Activated T-helper 1 cell treated with anti-CD3 and anti-CD28 coated beads, Interleukin-12 subunit alpha, Interleukin-12 subunit beta, Interleukin-2, Interleukin-4 antibody, amounts not matched to agents 30 ng/mL and 10 ng/mL and 1 ng/mL, durations not matched to agents 14 hours and 24 hours and 36 hours (primary cell): ENCODE data around the gene LSM3. TPM values are rescaled to one million over a fixed set of nuclear protein-coding genes. Genes with fewer than 3 reads are reported as not detected.

Source experiments
- DNase-seq: peaks from one replicate; pipeline ENCODE4 v3.0.0; 2021; ENCODE audit warnings: low spot score
- H3K27ac Mint-ChIP-seq: one replicate; pipeline ENCODE4 v1.8.0; 2021; ENCODE audit warnings: mild to moderate bottlenecking, mixed read lengths
- H3K27me3 Mint-ChIP-seq: one replicate; pipeline ENCODE4 v1.8.0; 2022; ENCODE audit warnings: mild to moderate bottlenecking, moderate library complexity, mixed read lengths; ENCODE audit not compliant: insufficient read depth
- H3K36me3 Mint-ChIP-seq: one replicate; pipeline ENCODE4 v1.8.0; 2021; ENCODE audit warnings: low read depth, mixed read lengths
- H3K4me1 Mint-ChIP-seq: one replicate; pipeline ENCODE4 v1.8.0; 2021; ENCODE audit warnings: low read depth, mixed read lengths
- H3K4me3 Mint-ChIP-seq: one replicate; pipeline ENCODE4 v1.8.0; 2021; ENCODE audit warnings: mild to moderate bottlenecking, moderate library complexity, mixed read lengths
- H3K9me3 Mint-ChIP-seq: one replicate; pipeline ENCODE4 v1.8.0; 2021; ENCODE audit warnings: mixed read lengths
- intact Hi-C: fragments of 100-400 bp; cut with micrococcal nuclease; formaldehyde crosslinking; loops from one replicate; pipeline ENCODE4 v1.15.1; 2024
- total RNA-seq: library from RNA; stranded (reverse); gene quantifications from 2 replicates; pipeline ENCODE4 v1.2.3, GENCODE V29; 2022

LSM3 gene
- total RNA-seq, 1 donor from 2014 or later, result 15.6 TPM

GRCh38 chr3:14146381-14147065 is 32.1 kb upstream of the LSM3 start:
- DNase-seq, result no peak
- Mint-ChIP-seq H3K27ac (peak overlapping the region; percentile 70), H3K4me1 (peaks cover 47% of the 10 kb centered on the region), H3K9me3 (no peaks in the 10 kb centered on the region), H3K36me3 (peaks cover 34% of the 10 kb centered on the region), H3K27me3 (no peaks in the 10 kb centered on the region), H3K4me3 (no peak overlapping the region)
- intact Hi-C loops, result no loop called here

DNA sequence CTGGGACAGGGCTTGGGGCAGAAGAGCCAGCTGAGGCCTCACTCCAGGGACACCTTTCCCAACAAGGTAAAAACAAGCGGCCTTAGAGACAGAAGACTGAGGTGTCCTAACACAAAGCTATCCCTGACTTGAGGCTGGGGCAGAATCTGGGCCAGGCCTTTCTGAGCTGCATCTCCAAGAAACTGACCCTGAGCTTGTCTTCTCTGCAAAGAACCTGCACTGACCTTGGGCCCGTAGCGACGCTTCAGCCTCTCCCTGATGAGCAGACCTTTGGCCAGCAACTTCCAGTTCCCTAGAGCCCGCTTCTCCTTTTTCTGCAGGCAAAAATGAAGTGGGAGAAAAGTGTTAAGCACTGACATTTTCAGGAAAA is 31.6 kb upstream of the LSM3 start:
- H3K27me3 Mint-ChIP-seq, result no peaks in the 10 kb centered on the region
- H3K36me3 Mint-ChIP-seq, result peaks cover 29% of the 10 kb centered on the region
- H3K9me3 Mint-ChIP-seq, result no peaks in the 10 kb centered on the region
- intact Hi-C loops, result no loop called here
- no peak for DNase-seq
- H3K4me3 Mint-ChIP-seq, result no peak overlapping the region
- H3K4me1 Mint-ChIP-seq, result peaks cover 41% of the 10 kb centered on the region
- peak overlapping the region; percentile 70 for H3K27ac Mint-ChIP-seq

DNA sequence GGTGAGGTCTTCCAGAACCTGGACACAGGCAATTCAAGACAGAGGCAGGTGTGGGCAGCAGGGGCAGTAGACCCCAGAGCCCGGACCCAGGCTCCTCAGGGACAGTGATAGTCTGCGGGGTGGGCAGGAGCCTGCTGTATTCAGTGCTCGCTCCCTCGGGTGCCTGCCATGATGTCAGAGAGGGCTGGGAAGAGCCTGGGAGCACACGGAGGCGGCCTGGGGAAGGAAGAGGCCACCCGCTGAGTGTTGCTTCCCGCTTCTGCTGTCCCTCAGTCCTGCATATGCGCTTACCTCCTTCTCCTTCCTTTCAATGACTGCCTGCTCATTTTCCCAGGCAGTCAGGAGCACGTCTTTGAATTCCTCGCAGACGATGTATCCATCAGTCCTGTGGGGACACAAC is 31.0 kb upstream of the LSM3 start:
- DNase-seq, result no peak
- intact Hi-C loops, result no loop called here
- Mint-ChIP-seq H3K4me1 (peaks cover 36% of the 10 kb centered on the region), H3K4me3 (no peak overlapping the region), H3K27me3 (no peaks in the 10 kb centered on the region), H3K27ac (peak overlapping the region; percentile 70), H3K9me3 (no peaks in the 10 kb centered on the region), H3K36me3 (peaks cover 28% of the 10 kb centered on the region)

- H3K4me1 Mint-ChIP-seq, result peaks cover 29% of the 10 kb centered on the region
- peaks cover 25% of the 10 kb centered on the region for H3K36me3 Mint-ChIP-seq
- no peak overlapping the region for H3K4me3 Mint-ChIP-seq
- H3K27me3 Mint-ChIP-seq, result no peaks in the 10 kb centered on the region
- no peak for DNase-seq
- intact Hi-C loops, result no loop called here
- no peak overlapping the region for H3K27ac Mint-ChIP-seq
- H3K9me3 Mint-ChIP-seq, result no peaks in the 10 kb centered on the region
Observed at GRCh38 chr3:14148041-14148985, 30.3 kb upstream of the LSM3 start.

DNA sequence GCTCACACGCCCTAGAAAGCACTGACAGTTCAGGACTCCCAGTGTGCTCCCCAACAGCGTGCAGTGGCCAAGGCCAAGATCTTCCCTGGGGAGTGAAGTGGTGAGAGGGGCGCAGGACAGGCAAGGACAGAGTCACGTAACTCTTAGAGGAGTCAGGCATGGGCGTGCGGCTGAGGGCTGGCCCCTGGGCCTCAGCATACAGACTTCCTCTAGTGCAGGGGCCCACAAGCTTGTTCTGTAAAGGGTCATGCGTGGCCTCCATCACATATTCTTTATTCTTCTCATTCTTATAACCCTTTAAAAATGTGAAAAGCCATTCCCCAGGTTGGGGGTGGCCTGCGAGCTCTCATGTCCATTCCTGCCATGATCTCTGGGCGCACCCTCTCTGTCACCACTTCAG is 28.5 kb upstream of the LSM3 start:
- Mint-ChIP-seq H3K27ac (no peak overlapping the region), H3K27me3 (no peaks in the 10 kb centered on the region), H3K4me3 (no peak overlapping the region), H3K9me3 (no peaks in the 10 kb centered on the region), H3K36me3 (peaks cover 38% of the 10 kb centered on the region), H3K4me1 (peaks cover 12% of the 10 kb centered on the region)
- no peak for DNase-seq
- intact Hi-C loops, result no loop called here

DNA sequence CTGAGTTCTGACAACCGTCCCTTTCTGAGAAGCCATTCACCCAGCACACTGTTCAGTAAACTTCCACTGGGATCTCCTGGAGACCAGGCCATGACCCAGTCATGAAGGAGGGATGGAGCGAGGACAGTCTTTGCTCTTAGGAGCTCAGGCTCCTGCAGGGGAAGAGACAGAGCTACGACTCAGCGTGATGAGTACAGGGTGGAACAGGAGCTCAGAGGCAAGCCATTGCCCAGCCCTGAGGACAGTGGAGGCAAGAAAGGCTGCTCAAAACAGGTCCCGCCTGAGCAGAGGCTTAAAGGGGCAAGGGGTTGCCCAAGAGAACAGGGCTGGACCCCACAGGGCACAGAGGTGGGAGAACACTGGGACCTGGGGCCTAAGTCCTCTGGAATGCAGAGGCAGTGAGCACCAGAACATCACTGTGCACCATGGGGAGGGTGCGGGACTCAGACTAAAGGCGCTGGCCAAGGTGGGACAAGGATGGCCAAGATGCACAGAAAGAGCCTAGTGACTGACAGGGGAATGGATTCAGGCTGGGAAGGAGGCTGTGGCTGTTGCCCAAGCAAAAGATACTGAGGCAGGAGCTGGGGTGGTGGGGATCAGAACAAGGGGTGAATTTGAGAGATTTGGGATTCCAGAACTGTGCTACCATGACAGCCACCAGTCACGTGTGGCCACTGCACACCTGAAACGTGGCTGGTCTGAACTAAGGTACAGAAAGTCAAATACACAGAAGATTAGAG is 28.0 kb upstream of the LSM3 start:
- no peaks in the 10 kb centered on the region for H3K27me3 Mint-ChIP-seq
- no peaks in the 10 kb centered on the region for H3K9me3 Mint-ChIP-seq
- H3K36me3 Mint-ChIP-seq, result peaks cover 36% of the 10 kb centered on the region
- intact Hi-C loops, result no loop called here
- peak overlapping the region; percentile 6 for H3K27ac Mint-ChIP-seq
- DNase-seq, result no peak
- H3K4me1 Mint-ChIP-seq, result peaks cover 8% of the 10 kb centered on the region
- no peak overlapping the region for H3K4me3 Mint-ChIP-seq

DNA sequence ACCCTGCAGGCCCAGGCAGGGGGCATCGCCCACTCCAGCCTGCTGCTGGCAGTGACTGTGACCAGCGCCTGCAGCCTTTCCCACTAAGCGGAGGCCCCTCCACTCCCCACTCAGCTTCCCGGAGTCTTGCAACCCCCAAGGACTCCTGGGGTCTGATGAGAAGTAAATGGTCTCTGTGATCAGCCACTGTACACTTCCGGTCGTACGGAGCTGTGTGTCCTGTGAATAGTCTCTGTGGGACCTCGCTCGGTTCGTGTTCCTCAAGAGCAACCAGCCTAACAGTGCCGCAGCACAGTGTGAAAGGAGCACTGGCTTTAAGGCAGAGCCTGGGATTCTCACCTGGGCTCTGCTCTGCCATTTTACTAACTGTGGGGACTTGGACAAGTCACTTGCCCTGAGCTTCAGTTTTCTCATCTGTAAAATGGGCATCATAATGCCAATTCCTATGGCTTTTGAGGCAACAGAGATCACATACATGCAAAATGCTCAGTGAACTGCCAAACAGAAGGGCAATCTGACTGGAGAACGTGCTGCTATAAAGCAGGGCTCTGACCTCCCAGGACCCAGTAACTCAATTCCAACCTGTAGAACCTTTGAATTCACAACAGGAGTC is 27.0 kb upstream of the LSM3 start:
- intact Hi-C loops, result no loop called here
- Mint-ChIP-seq H3K4me3 (no peak overlapping the region), H3K27me3 (no peaks in the 10 kb centered on the region), H3K9me3 (no peaks in the 10 kb centered on the region), H3K4me1 (no peaks in the 10 kb centered on the region), H3K36me3 (peaks cover 35% of the 10 kb centered on the region), H3K27ac (no peak overlapping the region)
- DNase-seq, result no peak

- intact Hi-C loops, result no loop called here
- H3K4me1 Mint-ChIP-seq, result no peaks in the 10 kb centered on the region
- no peak overlapping the region for H3K4me3 Mint-ChIP-seq
- no peak for DNase-seq
- no peak overlapping the region for H3K27ac Mint-ChIP-seq
- no peaks in the 10 kb centered on the region for H3K9me3 Mint-ChIP-seq
- peaks cover 33% of the 10 kb centered on the region for H3K36me3 Mint-ChIP-seq
- no peaks in the 10 kb centered on the region for H3K27me3 Mint-ChIP-seq
Observed at GRCh38 chr3:14152233-14152962, 26.2 kb upstream of the LSM3 start.

- Mint-ChIP-seq H3K4me3 (no peak overlapping the region), H3K4me1 (no peaks in the 10 kb centered on the region), H3K9me3 (no peaks in the 10 kb centered on the region), H3K27ac (no peak overlapping the region), H3K27me3 (no peaks in the 10 kb centered on the region), H3K36me3 (peaks cover 33% of the 10 kb centered on the region)
- intact Hi-C loops, result no loop called here
- DNase-seq, result no peak
Observed at GRCh38 chr3:14152963-14153355, 25.7 kb upstream of the LSM3 start.

GRCh38 chr3:14153663-14154062 is 25.0 kb upstream of the LSM3 start:
- Mint-ChIP-seq H3K36me3 (peaks cover 38% of the 10 kb centered on the region), H3K9me3 (no peaks in the 10 kb centered on the region)
- intact Hi-C loops, result no loop called here

DNA sequence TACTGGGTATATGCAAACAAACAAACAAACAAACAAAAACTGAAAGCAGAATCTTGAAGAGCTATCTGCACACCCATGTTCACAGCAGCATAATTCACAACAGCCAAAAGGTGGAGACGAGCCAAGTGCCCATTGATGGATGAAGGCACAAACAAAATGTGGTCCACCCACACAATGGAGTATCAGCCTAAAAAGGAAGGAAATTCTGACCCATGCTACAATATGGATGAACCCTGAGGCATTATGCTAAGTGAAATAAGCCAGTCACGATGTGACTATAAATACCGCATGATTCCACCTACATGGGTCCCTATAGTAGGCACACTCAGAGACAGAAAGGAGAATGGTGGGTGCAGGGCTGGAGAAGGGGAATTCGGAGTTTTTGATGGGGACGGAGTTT is 24.3 kb upstream of the LSM3 start:
- Mint-ChIP-seq H3K36me3 (peaks cover 44% of the 10 kb centered on the region), H3K27me3 (no peaks in the 10 kb centered on the region)

More at GRCh38 chr3:14153663-14154062, 25.0 kb upstream of the LSM3 start:
- DNase-seq, result no peak
- no peaks in the 10 kb centered on the region for H3K4me1 Mint-ChIP-seq
- H3K27ac Mint-ChIP-seq, result no peak overlapping the region
- no peak overlapping the region for H3K4me3 Mint-ChIP-seq
- no peaks in the 10 kb centered on the region for H3K27me3 Mint-ChIP-seq

DNA sequence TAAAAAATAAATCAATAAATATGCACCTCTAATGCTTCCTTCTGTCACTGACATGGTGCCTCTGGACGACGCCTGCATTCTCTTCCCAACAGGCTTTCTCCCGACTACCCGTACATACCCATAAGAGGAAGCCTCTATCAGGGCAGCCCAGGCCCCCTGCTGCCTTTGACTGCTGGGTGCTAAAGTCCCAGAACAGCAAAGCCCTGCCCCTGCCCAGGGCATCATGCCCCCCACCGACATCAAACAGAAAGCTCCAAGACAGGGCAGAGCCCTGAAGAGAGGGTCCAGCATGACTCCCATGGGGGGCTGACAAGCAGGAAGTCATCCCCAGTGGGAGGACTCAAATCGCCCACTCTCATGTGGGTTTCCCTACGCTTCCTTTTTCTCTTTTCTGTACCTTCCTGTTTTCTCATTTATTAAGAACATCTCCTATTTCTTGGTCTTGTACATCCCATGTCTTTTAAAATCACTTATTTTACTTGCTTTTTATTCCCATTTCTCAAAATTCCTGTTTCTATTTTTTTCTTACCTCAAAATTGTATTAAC is 23.6 kb upstream of the LSM3 start:
- no peaks in the 10 kb centered on the region for H3K27me3 Mint-ChIP-seq
- H3K27ac Mint-ChIP-seq, result no peak overlapping the region
- H3K4me1 Mint-ChIP-seq, result no peaks in the 10 kb centered on the region
- H3K36me3 Mint-ChIP-seq, result peaks cover 47% of the 10 kb centered on the region
- H3K9me3 Mint-ChIP-seq, result no peaks in the 10 kb centered on the region
- no peak for DNase-seq
- intact Hi-C loops, result no loop called here
- no peak overlapping the region for H3K4me3 Mint-ChIP-seq

More for the DNA sequence above, 24.3 kb upstream of the LSM3 start:
- no peak for DNase-seq
- intact Hi-C loops, result no loop called here
- no peak overlapping the region for H3K4me3 Mint-ChIP-seq
- H3K9me3 Mint-ChIP-seq, result no peaks in the 10 kb centered on the region
- no peak overlapping the region for H3K27ac Mint-ChIP-seq
- no peaks in the 10 kb centered on the region for H3K4me1 Mint-ChIP-seq
